ENCODE results near the gene ZNF583.

ZNF583 gene

GRCh38 chr19:56403764-56404704, at the start of gene ZNF583:
TSS of gene ZNF583 (plus strand) at chr19:56404332. CDS start at chr19:56407115, 2,783 bp downstream.
- peak; percentile 75 to 82 (median 79) for DNase-seq (ENCODE audit: low read depth in 3 of 3, low spot score in 1 of 3)

- DNase-seq (ENCODE audit: low read depth in 3 of 3, low spot score in 1 of 3), result no peak
Observed at GRCh38 chr19:56355517-56355916, 48.6 kb upstream of the ZNF583 start.

- no peak for DNase-seq (ENCODE audit: low read depth in 3 of 3, low spot score in 1 of 3)
Observed at GRCh38 chr19:56356944-56357343, 47.2 kb upstream of the ZNF583 start.

- no peak for DNase-seq (ENCODE audit: low read depth in 3 of 3, low spot score in 1 of 3)
Observed at GRCh38 chr19:56360841-56361240, 43.3 kb upstream of the ZNF583 start.

DNA sequence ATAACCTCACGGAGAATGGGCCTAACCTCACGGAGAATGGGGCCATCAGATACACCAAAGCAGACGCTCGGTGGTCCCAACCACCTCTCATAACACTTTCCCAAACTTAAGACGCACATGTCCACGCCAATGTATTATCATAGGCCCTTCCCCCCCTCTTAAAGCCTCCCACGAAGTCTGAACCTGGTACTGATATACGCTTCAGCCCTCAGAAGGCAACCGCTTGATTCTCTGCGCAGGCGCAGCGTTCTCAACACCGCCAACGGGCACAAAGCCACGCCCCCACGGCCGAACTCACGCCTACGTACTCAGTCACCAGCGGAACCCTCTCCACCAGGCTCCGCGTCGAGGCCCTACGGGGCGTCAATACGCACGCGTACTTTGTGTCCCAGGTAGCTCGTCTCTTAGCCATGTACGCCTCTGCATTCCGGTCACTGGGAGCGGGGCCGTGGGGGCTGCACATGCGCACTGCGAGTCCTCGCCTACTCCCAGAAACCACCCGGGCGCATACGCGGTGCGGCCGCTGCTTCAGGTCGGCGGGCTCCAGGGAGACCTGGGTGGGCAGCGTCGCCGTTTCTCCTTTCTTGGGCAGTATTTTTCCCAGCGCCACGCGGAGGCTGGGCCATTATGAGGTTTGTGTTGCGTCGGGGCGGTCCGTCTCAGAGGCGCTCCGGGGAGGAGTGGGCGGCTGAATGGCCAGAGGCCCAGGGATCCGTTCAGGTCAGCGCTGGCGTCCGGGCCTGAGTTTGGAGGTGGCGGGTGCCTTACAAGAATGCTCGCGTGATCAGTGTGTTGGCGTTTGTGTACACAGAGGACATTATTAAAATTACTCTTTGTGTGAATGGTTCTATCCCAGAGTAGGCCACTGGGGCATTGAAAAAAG, 36.1 kb upstream of the ZNF583 start:
- DNase-seq (ENCODE audit: low read depth in 3 of 3, low spot score in 1 of 3), result peak; percentile 34 to 63 (median 37)

DNA sequence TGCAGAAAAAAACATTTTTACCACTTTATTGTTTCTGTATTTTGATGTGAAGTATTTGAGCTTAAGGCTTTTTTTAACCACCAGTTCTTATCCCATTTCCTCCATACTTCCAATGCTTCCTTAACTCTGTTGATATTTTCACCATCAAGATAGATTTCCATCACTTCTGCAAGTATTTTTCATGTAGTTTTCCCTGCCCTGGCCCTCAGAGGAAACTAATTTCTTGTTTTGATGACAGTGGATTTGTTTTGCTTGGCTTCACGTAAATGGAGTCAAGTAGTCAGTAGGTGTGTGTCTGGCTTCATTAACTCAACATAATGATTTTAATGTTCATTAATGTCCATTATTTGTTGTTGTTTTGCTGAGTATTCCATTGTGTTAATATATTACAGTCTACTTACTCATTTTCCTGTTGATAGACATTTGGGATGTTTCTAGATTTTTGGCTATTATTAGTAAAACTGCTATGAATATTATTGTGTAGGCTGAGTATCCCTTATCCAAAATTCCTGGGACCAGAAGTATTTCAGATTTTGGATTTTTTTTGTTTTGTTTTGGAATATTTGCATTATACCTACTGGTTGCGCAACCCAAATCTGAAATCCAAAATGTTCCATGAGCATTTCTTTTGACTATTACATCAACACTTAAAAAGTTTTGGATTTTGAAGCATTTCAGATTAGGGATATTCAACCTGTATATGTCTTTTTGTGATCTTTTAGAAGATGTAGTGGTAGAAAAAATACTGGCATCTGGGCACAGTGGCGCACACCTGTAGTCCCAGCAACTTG, 34.1 kb upstream of the ZNF583 start:
- DNase-seq (ENCODE audit: low read depth in 3 of 3, low spot score in 1 of 3), result no peak

- DNase-seq (ENCODE audit: low read depth in 3 of 3, low spot score in 1 of 3), result no peak
Observed at GRCh38 chr19:56372281-56372680, 31.9 kb upstream of the ZNF583 start.

- no peak for DNase-seq (ENCODE audit: low read depth in 3 of 3, low spot score in 1 of 3)
Observed at GRCh38 chr19:56377105-56377924, 26.8 kb upstream of the ZNF583 start.

- no peak for DNase-seq (ENCODE audit: low read depth in 3 of 3, low spot score in 1 of 3)
Observed at GRCh38 chr19:56383826-56384605, 20.1 kb upstream of the ZNF583 start.

- peak; percentile 74 to 81 (median 81) for DNase-seq (ENCODE audit: low read depth in 3 of 3, low spot score in 1 of 3)
Observed at GRCh38 chr19:56393119-56394012, 10.8 kb upstream of the ZNF583 start, which contains the start of gene ZNF582. TSS of gene ZNF582 (minus strand) at chr19:56393534. CDS start at chr19:56391752, 1,782 bp downstream.

DNA sequence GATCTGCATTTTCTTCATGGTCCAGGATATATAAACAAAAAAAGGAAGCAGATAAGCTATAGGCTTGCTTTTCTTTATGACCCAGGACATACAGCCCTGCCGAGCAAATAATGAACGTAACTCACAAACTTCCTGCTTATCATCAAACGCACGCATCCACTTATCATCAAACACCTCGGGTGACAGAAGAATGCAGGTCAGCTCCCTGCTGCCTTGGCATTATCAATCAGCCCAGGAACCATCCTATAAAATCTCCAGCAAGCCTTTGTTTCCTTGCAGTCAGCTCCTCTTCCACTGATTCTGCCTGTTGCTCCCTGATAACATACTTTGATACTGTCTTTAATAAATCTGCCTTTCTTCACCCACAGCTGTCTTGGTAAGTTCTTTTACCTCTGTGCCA, 5.3 kb upstream of the ZNF583 start:
- DNase-seq (ENCODE audit: low read depth in 3 of 3, low spot score in 1 of 3), result no peak

- no peak for DNase-seq (ENCODE audit: low read depth in 3 of 3, low spot score in 1 of 3)
Observed at GRCh38 chr19:56400485-56400884, 3.6 kb upstream of the ZNF583 start.

DNA sequence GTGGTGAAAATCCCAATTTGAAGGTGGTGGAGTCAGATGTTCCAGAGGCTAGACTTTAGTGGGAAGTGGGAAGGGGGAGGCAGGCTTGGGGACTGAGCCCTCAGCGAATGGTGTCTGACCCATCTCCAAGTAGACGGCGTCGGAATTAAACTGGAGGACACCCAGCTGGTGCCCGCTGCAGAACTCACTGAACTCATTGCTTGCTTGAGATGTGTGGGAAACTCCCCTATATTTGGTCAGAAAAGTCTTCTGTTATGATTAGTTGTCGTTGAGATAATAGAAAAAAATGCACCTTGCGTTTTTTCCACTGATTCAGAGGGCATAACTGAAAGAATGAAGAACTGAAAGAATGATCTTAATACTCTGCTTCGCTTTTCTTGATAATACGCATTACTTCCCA, 871 bp upstream of the ZNF583 start:
- peak in 1 of 3 donors; percentile 7 for DNase-seq (ENCODE audit: low read depth in 3 of 3, low spot score in 1 of 3)

DNA sequence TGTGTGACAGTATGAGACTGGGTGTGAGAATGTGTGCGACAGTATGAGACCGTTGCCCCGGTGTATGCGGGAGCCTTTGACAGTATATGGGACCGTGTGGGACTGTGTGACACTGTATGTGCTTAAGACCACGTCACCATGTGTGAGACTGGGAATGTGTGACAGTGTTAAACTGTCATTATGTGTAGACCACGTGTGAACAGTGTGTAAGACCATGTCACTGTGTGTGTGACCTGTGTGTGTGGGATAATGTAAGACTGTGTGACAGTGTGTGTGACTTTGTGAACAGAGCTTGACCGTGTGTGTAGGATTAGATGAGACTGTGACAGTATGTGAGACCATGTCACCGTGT, 549 bp downstream of the ZNF583 start:
- DNase-seq (ENCODE audit: low read depth in 3 of 3, low spot score in 1 of 3), result no peak

DNA sequence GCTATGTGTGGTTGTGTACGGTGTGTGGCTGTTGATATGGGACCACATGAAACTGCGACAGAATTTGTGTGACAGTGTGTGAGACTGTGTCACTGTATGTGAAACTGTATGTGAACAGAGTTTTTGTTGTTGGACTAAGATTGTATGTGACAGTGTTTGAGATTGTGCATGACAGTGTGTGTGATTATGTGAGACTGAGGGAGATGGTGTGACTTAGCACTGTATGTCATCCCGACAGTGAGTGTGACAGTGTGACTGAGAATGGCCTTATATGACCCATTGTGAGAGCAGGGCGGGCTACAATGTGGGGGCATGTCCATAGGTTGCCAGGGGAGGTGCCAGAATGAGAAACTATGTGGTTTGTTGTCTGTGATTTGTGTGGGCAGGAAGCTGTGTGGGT, 930 bp downstream of the ZNF583 start:
- DNase-seq (ENCODE audit: low read depth in 3 of 3, low spot score in 1 of 3), result no peak

- DNase-seq (ENCODE audit: low read depth in 3 of 3, low spot score in 1 of 3), result no peak
Observed at GRCh38 chr19:56423276-56423984, 19.3 kb downstream of the ZNF583 start.

DNA sequence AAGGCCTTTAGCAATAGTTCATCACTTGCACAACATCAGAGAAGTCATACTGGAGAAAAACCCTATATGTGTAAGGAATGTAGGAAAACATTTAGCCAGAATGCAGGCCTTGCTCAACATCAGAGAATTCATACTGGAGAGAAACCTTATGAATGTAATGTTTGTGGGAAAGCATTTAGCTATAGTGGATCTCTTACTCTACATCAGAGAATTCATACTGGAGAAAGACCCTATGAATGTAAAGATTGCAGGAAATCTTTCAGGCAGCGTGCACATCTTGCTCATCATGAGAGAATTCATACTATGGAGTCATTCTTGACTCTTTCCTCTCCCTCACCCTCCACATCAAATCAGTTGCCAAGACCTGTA, 19.8 kb downstream of the ZNF583 start:
- no peak for DNase-seq (ENCODE audit: low read depth in 3 of 3, low spot score in 1 of 3)
